ENCODE data around the gene TSFM.

DNA sequence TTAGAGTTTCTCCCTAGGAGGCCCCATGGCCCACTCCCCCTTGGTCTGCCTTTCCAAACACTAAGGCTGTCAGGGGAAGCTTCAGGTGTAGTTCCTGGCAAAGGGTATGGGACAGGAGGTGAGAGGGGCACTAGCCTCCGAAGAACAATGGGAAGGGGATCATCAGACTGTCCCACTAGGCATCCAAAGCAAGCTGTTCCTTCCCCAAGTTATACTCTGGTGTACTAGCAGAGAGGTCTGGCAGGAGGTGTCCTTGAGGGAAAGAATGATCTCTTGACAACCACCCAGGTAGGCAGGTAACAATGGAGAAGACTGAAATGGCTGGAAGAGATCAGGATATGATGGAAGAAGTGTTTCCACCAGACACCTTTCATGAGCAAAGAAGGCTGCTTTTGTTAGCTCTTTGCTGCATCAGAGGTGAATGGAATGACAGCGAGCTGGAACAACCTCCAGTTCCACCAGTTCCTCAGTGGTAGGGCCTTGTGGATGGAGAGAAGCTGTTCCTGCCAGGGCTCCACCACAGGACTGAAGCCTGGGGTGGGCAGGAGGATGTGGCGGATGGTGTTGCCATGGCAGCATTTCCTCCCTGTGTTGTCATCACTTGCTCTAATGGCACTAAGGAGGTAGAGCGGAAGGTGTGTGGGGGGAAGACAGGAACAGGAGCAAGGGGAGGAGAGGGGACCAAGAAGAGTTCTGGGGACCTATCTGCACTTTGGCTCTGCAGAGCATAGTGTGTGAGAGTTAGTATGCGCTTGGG, 41.8 kb upstream of the TSFM start:
- no peak for TF ChIP-seq POLR2A (IDR thresholded peaks at IDR 0.05)
- TF ChIP-seq, protein P1, sequence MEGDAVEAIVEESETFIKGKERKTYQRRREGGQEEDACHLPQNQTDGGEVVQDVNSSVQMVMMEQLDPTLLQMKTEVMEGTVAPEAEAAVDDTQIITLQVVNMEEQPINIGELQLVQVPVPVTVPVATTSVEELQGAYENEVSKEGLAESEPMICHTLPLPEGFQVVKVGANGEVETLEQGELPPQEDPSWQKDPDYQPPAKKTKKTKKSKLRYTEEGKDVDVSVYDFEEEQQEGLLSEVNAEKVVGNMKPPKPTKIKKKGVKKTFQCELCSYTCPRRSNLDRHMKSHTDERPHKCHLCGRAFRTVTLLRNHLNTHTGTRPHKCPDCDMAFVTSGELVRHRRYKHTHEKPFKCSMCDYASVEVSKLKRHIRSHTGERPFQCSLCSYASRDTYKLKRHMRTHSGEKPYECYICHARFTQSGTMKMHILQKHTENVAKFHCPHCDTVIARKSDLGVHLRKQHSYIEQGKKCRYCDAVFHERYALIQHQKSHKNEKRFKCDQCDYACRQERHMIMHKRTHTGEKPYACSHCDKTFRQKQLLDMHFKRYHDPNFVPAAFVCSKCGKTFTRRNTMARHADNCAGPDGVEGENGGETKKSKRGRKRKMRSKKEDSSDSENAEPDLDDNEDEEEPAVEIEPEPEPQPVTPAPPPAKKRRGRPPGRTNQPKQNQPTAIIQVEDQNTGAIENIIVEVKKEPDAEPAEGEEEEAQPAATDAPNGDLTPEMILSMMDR (IDR thresholded peaks at IDR 0.05): no peak
- no peak for TF ChIP-seq POLR2AphosphoS5 (IDR thresholded peaks at IDR 0.05)
